OCI-LY1 (cell line): ENCODE measurements around the gene RERE.

Experiments used
- H2AFZ ChIP-seq: fragments of 200-600 bp; sonication (generic), shearing (Covaris generic); 2 replicates; pipeline ENCODE4 v1.6.0; 2014; ENCODE audit warnings: antibody characterized with exemption, mild to moderate bottlenecking, low read length
- H3F3A ChIP-seq: fragments of 200-600 bp; sonication (generic), shearing (Covaris generic); 2 replicates; pipeline ENCODE4 v1.6.0; 2014; ENCODE audit warnings: mild to moderate bottlenecking, antibody characterized with exemption, low read length, moderate library complexity; ENCODE audit not compliant: insufficient read depth
- H3K27ac ChIP-seq: fragments of 200-600 bp; sonication (generic); 2 replicates; pipeline ENCODE4 v1.5.1; 2014; ENCODE audit warnings: low read length, mixed run types, mild to moderate bottlenecking, low read depth; ENCODE audit not compliant: poor library complexity, severe bottlenecking
- H3K27me3 ChIP-seq: fragments of 200-600 bp; sonication (generic); 2 replicates; pipeline ENCODE4 v1.6.0; 2014; ENCODE audit warnings: antibody characterized with exemption, mild to moderate bottlenecking, low read length, moderate library complexity; ENCODE audit not compliant: insufficient read depth
- H3K36me3 ChIP-seq: fragments of 200-600 bp; sonication (generic); 2 replicates; pipeline ENCODE4 v1.6.1; 2014; ENCODE audit warnings: mild to moderate bottlenecking, antibody characterized with exemption, low read length, moderate library complexity, mixed read lengths; ENCODE audit not compliant: insufficient read depth
- H3K4me1 ChIP-seq: fragments of 200-600 bp; sonication (generic); 2 replicates; pipeline ENCODE4 v1.5.1; 2014; ENCODE audit warnings: mild to moderate bottlenecking, low read length, moderate library complexity; ENCODE audit not compliant: insufficient read depth, severe bottlenecking
- H3K4me2 ChIP-seq: fragments of 200-600 bp; sonication (generic), shearing (Covaris generic); 2 replicates; pipeline ENCODE4 v1.6.1; 2014; ENCODE audit warnings: low read length
- H3K4me3 ChIP-seq: fragments of 200-600 bp; sonication (generic); 2 replicates; pipeline ENCODE4 v1.5.1; 2014; ENCODE audit warnings: low read length, low read depth, mild to moderate bottlenecking, mixed read lengths; ENCODE audit not compliant: poor library complexity, severe bottlenecking
- H3K79me2 ChIP-seq: fragments of 200-600 bp; shearing (Covaris generic); 2 replicates; pipeline ENCODE4 v1.6.1; 2016; ENCODE audit warnings: mixed run types, low read length, mixed read lengths; ENCODE audit not compliant: insufficient read depth
- H3K9ac ChIP-seq: fragments of 200-600 bp; sonication (generic), shearing (Covaris generic); 2 replicates; pipeline ENCODE4 v1.6.1; 2014; ENCODE audit warnings: mild to moderate bottlenecking, low read length, mixed read lengths
- H3K9me2 ChIP-seq: fragments of 200-600 bp; sonication (generic), shearing (Covaris generic); 2 replicates; pipeline ENCODE4 v1.6.1; 2014; ENCODE audit warnings: low read depth, mild to moderate bottlenecking, low read length, mixed read lengths
- H3K9me3 ChIP-seq: fragments of 200-600 bp; shearing (Covaris generic); 2 replicates; pipeline ENCODE4 v1.6.1; 2014; ENCODE audit warnings: low read length, mixed read lengths
- H4K20me1 ChIP-seq: fragments of 200-600 bp; sonication (generic), shearing (Covaris generic); 2 replicates; pipeline ENCODE4 v1.6.0; 2016; ENCODE audit warnings: mild to moderate bottlenecking, low read length; ENCODE audit not compliant: insufficient read depth
- CTCF ChIP-seq: fragments of 200-600 bp; sonication (generic), shearing (Covaris generic); IDR thresholded peaks from 2 replicates; pipeline ENCODE4 v1.5.1; 2017; ENCODE audit warnings: mild to moderate bottlenecking, antibody characterized with exemption, low read length, moderate library complexity, mixed read lengths
- EZH2 ChIP-seq: fragments of 200-600 bp; sonication (generic), shearing (Covaris generic); IDR thresholded peaks from 2 replicates; pipeline ENCODE4 v1.8.0; 2017; ENCODE audit warnings: borderline replicate concordance, mixed run types, mild to moderate bottlenecking, antibody characterized with exemption, low read length, moderate library complexity, mixed read lengths

The RERE gene

GRCh38 chr1:8691662-8692061, 125.8 kb downstream of the RERE start:
- Histone ChIP-seq H3K4me1 (no peaks in the 10 kb centered on the region), H2AFZ (no peak overlapping the region), H4K20me1 (no peaks in the 10 kb centered on the region; the same call in 1 of the 2 replicates), H3K36me3 (no peaks in the 10 kb centered on the region), H3K4me2 (no peak overlapping the region), H3K9me2 (no peaks in the 10 kb centered on the region), H3K9me3 (no peaks in the 10 kb centered on the region), H3K27me3 (peaks cover 5% of the 10 kb centered on the region; the same call in 1 of the 2 replicates), H3K9ac (no peak overlapping the region), H3K27ac (no peak overlapping the region), H3K4me3 (no peak overlapping the region), H3K79me2 (no peaks in the 10 kb centered on the region), H3F3A (no peaks in the 10 kb centered on the region)
- TF ChIP-seq EZH2 (no peak), CTCF (no peak)

- Histone ChIP-seq H3K9ac (no peak overlapping the region), H3K9me2 (no peaks in the 10 kb centered on the region), H3K4me2 (no peak overlapping the region), H3K4me1 (no peaks in the 10 kb centered on the region), H3F3A (no peaks in the 10 kb centered on the region), H3K36me3 (no peaks in the 10 kb centered on the region), H3K27ac (no peak overlapping the region), H4K20me1 (no peaks in the 10 kb centered on the region; the same call in 1 of the 2 replicates), H3K9me3 (no peaks in the 10 kb centered on the region), H2AFZ (no peak overlapping the region), H3K27me3 (no peaks in the 10 kb centered on the region), H3K79me2 (no peaks in the 10 kb centered on the region), H3K4me3 (no peak overlapping the region)
- no peak for TF ChIP-seq CTCF
- no peak for TF ChIP-seq EZH2
Observed at GRCh38 chr1:8690253-8690525, 127.3 kb downstream of the RERE start.

GRCh38 chr1:8689431-8690252, 127.8 kb downstream of the RERE start:
- no peak overlapping the region for H3K4me2 ChIP-seq
- H3F3A ChIP-seq = no peaks in the 10 kb centered on the region
- H3K36me3 ChIP-seq = no peaks in the 10 kb centered on the region
- H2AFZ ChIP-seq = no peak overlapping the region
- no peaks in the 10 kb centered on the region for H3K4me1 ChIP-seq
- no peaks in the 10 kb centered on the region for H3K27me3 ChIP-seq
- H3K79me2 ChIP-seq = no peaks in the 10 kb centered on the region
- no peak overlapping the region for H3K9ac ChIP-seq
- no peaks in the 10 kb centered on the region; the same call in 1 of the 2 replicates for H4K20me1 ChIP-seq
- TF ChIP-seq CTCF (no peak), EZH2 (no peak)
- H3K4me3 ChIP-seq = no peak overlapping the region
- H3K9me3 ChIP-seq = no peaks in the 10 kb centered on the region
- no peaks in the 10 kb centered on the region for H3K9me2 ChIP-seq
- H3K27ac ChIP-seq = no peak overlapping the region
